Right lobe of liver (tissue), 6 donors: ENCODE results near the gene REELD1. TPM values are rescaled to one million over a fixed set of nuclear protein-coding genes. Genes with fewer than 3 reads are reported as not detected.

Source experiments
- ATAC-seq, 4 donors: fragments of 200-7000 bp; cut with Tn5 transposase; one replicate each; pipeline ENCODE4 v1.9.1; 2020; ENCODE audit warnings: mild to moderate bottlenecking in 4 of 4, moderate library complexity in 4 of 4
- DNase-seq, 3 donors: peaks; one replicate each; pipeline ENCODE4 v3.0.0-alpha.2; 2020
- H3K27ac ChIP-seq, 3 donors: fragments of 200-600 bp; one replicate each; pipeline ENCODE4 v1.8.0; 2022
- H3K27me3 ChIP-seq, 2 donors: fragments of 200-600 bp; one replicate each; pipeline ENCODE4 v1.8.0; 2022
- H3K36me3 ChIP-seq, 4 donors: fragments of 200-600 bp; sonication (generic) in 1 of 4; one replicate each; pipeline versions ENCODE4 v1.5.1 to v1.8.0; 2017 to 2022; ENCODE audit warnings: control low read depth in 1 of 4
- H3K4me1 ChIP-seq, 4 donors: fragments of 200-600 bp; sonication (generic) in 1 of 4; one replicate each; pipeline versions ENCODE4 v1.5.1 to v1.8.0; 2017 to 2022; ENCODE audit warnings: control low read depth in 1 of 4
- H3K4me3 ChIP-seq, 3 donors: fragments of 200-600 bp; one replicate each; pipeline ENCODE4 v1.8.0; 2022
- H3K9me3 ChIP-seq, 4 donors: fragments of 200-600 bp; sonication (generic) in 1 of 4; one replicate each; pipeline versions ENCODE4 v1.5.1 to v1.8.0; 2017 to 2022; ENCODE audit warnings: control low read depth in 1 of 4
- CTCF ChIP-seq, 4 donors: fragments of 200-600 bp in 3 of 4; fragments of 450-650 bp in 1 of 4; IDR thresholded peaks; one replicate each; pipeline versions ENCODE4 v1.5.1 to v1.8.0; 2016 to 2022; ENCODE audit warnings: antibody characterized with exemption in 4 of 4, mild to moderate bottlenecking in 2 of 4
- POLR2A ChIP-seq: fragments of 450-650 bp; IDR thresholded peaks from one replicate; pipeline ENCODE4 v1.6.1; 2017; ENCODE audit warnings: antibody characterized with exemption, mild to moderate bottlenecking
- WGBS: methylation state at CpG from one replicate; pipeline ENCODE4 v1.1.6; 2018; ENCODE audit warnings: low coverage, low lambda C conversion rate; ENCODE audit not compliant: insufficient coverage; ENCODE audit errors: missing lambda C conversion rate; 5-methylcytosine and 5-hydroxymethylcytosine counted together
- intact Hi-C, 2 donors: fragments of 100-400 bp; cut with DNase I; formaldehyde crosslinking; loops; one replicate each; pipeline versions ENCODE4 v1.11.2 to v1.14.1; 2022
- total RNA-seq, 6 experiments: library from RNA; depleted of rRNA in 2 of 6; stranded (reverse); fragments of >200 nt in 2 of 6; fragmentation: NEBNext Ultra II Directional in 3 of 6; extraction: Animal tissue kit (Norgen Biotek cat#: 25700) in 3 of 6; gene quantifications; one replicate each; pipeline versions ENCODE4 v1.1.0 to v1.2.4, GENCODE V29; 2016 to 2023
- donor health status: DM: no; HTN: yes; CAD: no.
- donor health status: DM: no; HTN: no; CAD: no.
- donor health status: DM: no; HTN: no; CAD: no.
- donor health status: DM: no; HTN: yes; CAD: no.
- donor health status: DM: no; HTN: yes; CAD: no.

Gene REELD1
- total RNA-seq, 6 experiments from 2014 or later: 0.12 to 0.50 (median 0.35) TPM; not detected in 1

- intact Hi-C loops: no loop called here
- Histone ChIP-seq H3K36me3 (peaks cover 0 to 15% (median 1%) of the 10 kb centered on the region in 4 donors), H3K4me1 (peaks cover 0 to 10% (median 2%) of the 10 kb centered on the region in 4 donors), H3K4me3 (no peak overlapping the region), H3K9me3 (no peaks in the 10 kb centered on the region), H3K27ac (no peak overlapping the region), H3K27me3 (no peaks in the 10 kb centered on the region)
- ATAC-seq (no peak), DNase-seq (no peak)
- 100% methylated on average over 3 of the region's 3 CpGs for WGBS
- no peak for TF ChIP-seq POLR2A
- no peak for TF ChIP-seq CTCF (IDR thresholded peaks at IDR 0.05)
These were observed 31.9 kb upstream of the REELD1 start for GRCh38 chr4:146182443-146182842.

- H3K27ac ChIP-seq: no peak overlapping the region
- no peak overlapping the region for H3K4me3 ChIP-seq
- no peak for TF ChIP-seq POLR2A
- no peak for TF ChIP-seq CTCF (IDR thresholded peaks at IDR 0.05)
- ATAC-seq (no peak), DNase-seq (no peak)
- 80% methylated on average over 2 of the region's 2 CpGs for WGBS
- peaks cover 0 to 8% (median 0%) of the 10 kb centered on the region in 4 donors for H3K4me1 ChIP-seq
- intact Hi-C loops: no loop called here
- peaks cover 0 to 23% (median 1%) of the 10 kb centered on the region in 4 donors for H3K36me3 ChIP-seq
- H3K9me3 ChIP-seq: no peaks in the 10 kb centered on the region
- H3K27me3 ChIP-seq: no peaks in the 10 kb centered on the region
These were observed 31.1 kb upstream of the REELD1 start for GRCh38 chr4:146183209-146183608.

GRCh38 chr4:146186041-146186440 is 28.3 kb upstream of the REELD1 start:
- H3K4me1 ChIP-seq: no peaks in the 10 kb centered on the region
- H3K9me3 ChIP-seq: no peaks in the 10 kb centered on the region
- no peak overlapping the region for H3K27ac ChIP-seq
- 86% methylated on average over 4 of the region's 4 CpGs for WGBS
- no peak overlapping the region for H3K4me3 ChIP-seq
- ATAC-seq (no peak), DNase-seq (no peak)
- H3K36me3 ChIP-seq: peaks cover 0 to 44% (median 6%) of the 10 kb centered on the region in 4 donors
- H3K27me3 ChIP-seq: no peaks in the 10 kb centered on the region
- intact Hi-C loops: no loop called here
- TF ChIP-seq POLR2A (no peak), CTCF (IDR thresholded peaks at IDR 0.05) (no peak)

GRCh38 chr4:146186596-146186995 is 27.7 kb upstream of the REELD1 start:
- TF ChIP-seq CTCF (IDR thresholded peaks at IDR 0.05) (no peak), POLR2A (no peak)
- H3K4me1 ChIP-seq: no peaks in the 10 kb centered on the region
- DNase-seq: no peak
- no peak overlapping the region for H3K4me3 ChIP-seq
- ATAC-seq: no peak
- intact Hi-C loops: no loop called here
- 91% methylated on average over 3 of the region's 3 CpGs for WGBS
- H3K36me3 ChIP-seq: peaks cover 0 to 44% (median 6%) of the 10 kb centered on the region in 4 donors
- H3K27ac ChIP-seq: no peak overlapping the region
- no peaks in the 10 kb centered on the region for H3K9me3 ChIP-seq
- H3K27me3 ChIP-seq: no peaks in the 10 kb centered on the region

GRCh38 chr4:146190456-146190855 is 23.9 kb upstream of the REELD1 start:
- Histone ChIP-seq H3K4me1 (no peaks in the 10 kb centered on the region), H3K27ac (no peak overlapping the region), H3K4me3 (no peak overlapping the region), H3K36me3 (peaks cover 0 to 39% (median 4%) of the 10 kb centered on the region in 4 donors), H3K27me3 (no peaks in the 10 kb centered on the region), H3K9me3 (no peaks in the 10 kb centered on the region)
- intact Hi-C loops: no loop called here
- ATAC-seq (no peak), DNase-seq (no peak)
- 89% methylated on average over 2 of the region's 2 CpGs for WGBS
- no peak for TF ChIP-seq POLR2A
